ACC112 (cell line): ENCODE measurements around the gene RPL10A.
"Not testable (repeated sequence)": the region's sequence is repeated elsewhere in the genome, so short reads cannot be mapped to it uniquely, and the experiment has no call there.

ENCODE experiments used
- H2AFZ ChIP-seq: fragments of 200-600 bp; sonication (generic); one replicate; pipeline ENCODE4 v1.6.0; 2017; ENCODE audit warnings: antibody characterized with exemption, low read length; ENCODE audit not compliant: unreplicated experiment
- H3K27ac ChIP-seq: fragments of 200-600 bp; sonication (generic); 2 replicates; pipeline ENCODE4 v1.5.1; 2014; ENCODE audit warnings: low read depth, mild to moderate bottlenecking, antibody characterized with exemption, low read length, moderate library complexity
- H3K27me3 ChIP-seq: fragments of 200-600 bp; sonication (generic); 2 replicates; pipeline ENCODE4 v1.6.1; 2014; ENCODE audit warnings: mild to moderate bottlenecking, antibody characterized with exemption, low read length, moderate library complexity, mixed read lengths; ENCODE audit not compliant: insufficient read depth
- H3K36me3 ChIP-seq: fragments of 200-600 bp; sonication (generic); 2 replicates; pipeline ENCODE4 v1.6.1; 2016; ENCODE audit warnings: mild to moderate bottlenecking, antibody characterized with exemption, low read length, moderate library complexity, mixed read lengths; ENCODE audit not compliant: insufficient read depth
- H3K4me1 ChIP-seq: fragments of 200-600 bp; sonication (generic); one replicate; pipeline ENCODE4 v1.6.1; 2016; ENCODE audit warnings: low read length, mixed read lengths; ENCODE audit not compliant: insufficient read depth, unreplicated experiment, control insufficient read depth
- H3K4me3 ChIP-seq: fragments of 200-600 bp; sonication (generic); 2 replicates; pipeline ENCODE4 v1.5.1; 2014; ENCODE audit warnings: mild to moderate bottlenecking, low read depth, low read length
- H3K79me2 ChIP-seq: fragments of 200-600 bp; sonication (generic); one replicate; pipeline ENCODE4 v1.6.0; 2016; ENCODE audit warnings: low read length; ENCODE audit not compliant: control insufficient read depth, unreplicated experiment, insufficient read depth

Gene RPL10A

GRCh38 chr6:35432702-35433101 lies 35.5 kb upstream of the RPL10A start:
- H3K4me3 ChIP-seq, H3K79me2 ChIP-seq, H3K27ac ChIP-seq, H3K27me3 ChIP-seq, H2AFZ ChIP-seq: not testable (repeated sequence)
- Histone ChIP-seq H3K36me3 (peaks cover 18% of the 10 kb centered on the region), H3K4me1 (peaks cover 13% of the 10 kb centered on the region)

GRCh38 chr6:35435074-35435837 lies 32.9 kb upstream of the RPL10A start:
- Histone ChIP-seq H2AFZ (no peak overlapping the region), H3K27me3 (no peaks in the 10 kb centered on the region), H3K4me1 (no peaks in the 10 kb centered on the region), H3K79me2 (no peaks in the 10 kb centered on the region), H3K4me3 (no peak overlapping the region), H3K36me3 (peaks cover 2% of the 10 kb centered on the region), H3K27ac (no peak overlapping the region)

- no peak overlapping the region for H2AFZ ChIP-seq
- H3K4me1 ChIP-seq: no peaks in the 10 kb centered on the region
- H3K27ac ChIP-seq: no peak overlapping the region
- H3K4me3 ChIP-seq: no peak overlapping the region
- H3K36me3 ChIP-seq: no peaks in the 10 kb centered on the region
- H3K79me2 ChIP-seq: no peaks in the 10 kb centered on the region
- no peaks in the 10 kb centered on the region for H3K27me3 ChIP-seq
Measured at GRCh38 chr6:35436071-35436857, 31.9 kb upstream of the RPL10A start.

- not testable (repeated sequence) for H2AFZ ChIP-seq, H3K27me3 ChIP-seq, H3K4me1 ChIP-seq, H3K79me2 ChIP-seq, H3K27ac ChIP-seq, H3K36me3 ChIP-seq, H3K4me3 ChIP-seq
Measured at GRCh38 chr6:35438378-35439065, 29.7 kb upstream of the RPL10A start.

- no peaks in the 10 kb centered on the region for H3K36me3 ChIP-seq
- no peak overlapping the region for H3K27ac ChIP-seq
- H2AFZ ChIP-seq: no peak overlapping the region
- no peak overlapping the region for H3K4me3 ChIP-seq
- no peaks in the 10 kb centered on the region for H3K79me2 ChIP-seq
- no peaks in the 10 kb centered on the region for H3K4me1 ChIP-seq
- H3K27me3 ChIP-seq: no peaks in the 10 kb centered on the region
Measured at GRCh38 chr6:35439308-35439707, 28.9 kb upstream of the RPL10A start.

GRCh38 chr6:35441205-35441604 lies 27.0 kb upstream of the RPL10A start:
- Histone ChIP-seq H3K4me3 (no peak overlapping the region), H3K27me3 (no peaks in the 10 kb centered on the region), H3K27ac (no peak overlapping the region), H3K36me3 (no peaks in the 10 kb centered on the region), H3K79me2 (no peaks in the 10 kb centered on the region), H2AFZ (no peak overlapping the region), H3K4me1 (no peaks in the 10 kb centered on the region)

- Histone ChIP-seq H3K4me3 (no peak overlapping the region), H2AFZ (no peak overlapping the region), H3K36me3 (no peaks in the 10 kb centered on the region), H3K27ac (no peak overlapping the region), H3K27me3 (no peaks in the 10 kb centered on the region), H3K4me1 (no peaks in the 10 kb centered on the region), H3K79me2 (no peaks in the 10 kb centered on the region)
Measured at GRCh38 chr6:35441642-35442041, 26.6 kb upstream of the RPL10A start.

- H3K27me3 ChIP-seq: no peaks in the 10 kb centered on the region
- H3K79me2 ChIP-seq: no peaks in the 10 kb centered on the region
- no peaks in the 10 kb centered on the region for H3K36me3 ChIP-seq
- no peaks in the 10 kb centered on the region for H3K4me1 ChIP-seq
- H2AFZ ChIP-seq: no peak overlapping the region
- H3K4me3 ChIP-seq: no peak overlapping the region
- H3K27ac ChIP-seq: no peak overlapping the region
Measured at GRCh38 chr6:35442693-35443092, 25.5 kb upstream of the RPL10A start.

GRCh38 chr6:35443341-35444030 lies 24.7 kb upstream of the RPL10A start:
- no peak overlapping the region for H3K27ac ChIP-seq
- no peak overlapping the region for H3K4me3 ChIP-seq
- no peaks in the 10 kb centered on the region for H3K4me1 ChIP-seq
- H3K79me2 ChIP-seq: no peaks in the 10 kb centered on the region
- no peaks in the 10 kb centered on the region for H3K27me3 ChIP-seq
- H3K36me3 ChIP-seq: no peaks in the 10 kb centered on the region
- H2AFZ ChIP-seq: no peak overlapping the region

- H3K4me1 ChIP-seq: no peaks in the 10 kb centered on the region
- no peak overlapping the region for H2AFZ ChIP-seq
- H3K4me3 ChIP-seq: no peak overlapping the region
- H3K27ac ChIP-seq: no peak overlapping the region
- H3K36me3 ChIP-seq: no peaks in the 10 kb centered on the region
- no peaks in the 10 kb centered on the region for H3K79me2 ChIP-seq
- H3K27me3 ChIP-seq: no peaks in the 10 kb centered on the region
Measured at GRCh38 chr6:35445691-35446090, 22.5 kb upstream of the RPL10A start.
